ENCODE measurements around the gene PKM.

The PKM gene

DNA sequence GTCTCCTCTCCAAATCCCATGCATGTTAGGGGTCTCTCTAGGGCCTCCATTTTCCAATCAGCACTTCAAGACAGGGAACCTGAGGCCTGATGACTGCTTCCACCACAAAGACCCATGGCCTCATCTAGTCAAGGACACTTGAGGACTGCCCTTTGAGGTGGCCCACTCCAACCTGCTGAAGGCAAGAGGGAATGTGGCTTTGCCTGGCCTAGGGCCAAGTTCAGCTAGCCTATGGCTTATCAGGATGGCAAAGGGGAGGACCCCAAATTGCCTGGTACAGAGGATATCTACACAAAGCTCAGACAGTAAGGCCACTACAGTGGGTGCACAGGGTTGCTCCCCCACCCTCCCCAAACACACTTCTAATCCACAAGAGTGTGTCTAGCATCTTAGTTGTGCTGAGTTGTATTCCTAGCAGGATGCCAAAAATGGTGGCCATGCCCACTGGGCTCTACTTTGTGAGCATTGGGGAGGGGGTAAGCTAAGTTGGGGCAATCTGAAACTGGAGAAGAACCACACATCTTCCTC is 23.4 kb downstream of the PKM start:
- Histone ChIP-seq H3K27me3 (ENCODE audit: insufficient read depth, low read length) (no peaks in the 10 kb centered on the region), H3K27ac (ENCODE audit: low read length) (no peak overlapping the region), H3K4me3 (ENCODE audit: low read length) (no peak overlapping the region), H3K9ac (ENCODE audit: low read depth, low read length) (no peak overlapping the region), H3K36me3 (ENCODE audit: insufficient read depth, low read depth, low read length) (peaks cover 98% of the 10 kb centered on the region), H3K4me1 (ENCODE audit: insufficient read depth, low read length) (no peaks in the 10 kb centered on the region), H3K9me3 (ENCODE audit: insufficient read depth, low read depth, low read length) (no peaks in the 10 kb centered on the region)

DNA sequence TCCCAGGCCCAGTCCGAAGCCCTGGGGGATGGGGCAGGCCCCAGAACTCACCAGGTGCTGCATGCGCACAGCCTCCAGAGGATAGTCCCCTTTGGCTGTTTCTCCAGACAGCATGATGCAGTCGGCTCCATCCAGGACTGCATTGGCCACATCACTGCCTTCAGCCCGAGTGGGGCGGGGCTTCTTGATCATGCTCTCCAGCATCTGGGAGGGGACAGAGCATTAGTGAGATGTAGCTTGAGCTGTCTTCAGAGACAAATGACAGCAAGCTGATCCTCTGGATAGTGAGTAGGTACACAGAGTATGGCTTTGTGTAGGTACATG is 24.4 kb downstream of the PKM start:
- no peaks in the 10 kb centered on the region for H3K4me1 ChIP-seq (ENCODE audit: insufficient read depth, low read length)
- H3K9ac ChIP-seq (ENCODE audit: low read depth, low read length), result no peak overlapping the region
- peaks cover 98% of the 10 kb centered on the region for H3K36me3 ChIP-seq (ENCODE audit: insufficient read depth, low read depth, low read length)
- H3K27ac ChIP-seq (ENCODE audit: low read length), result no peak overlapping the region
- no peak overlapping the region for H3K4me3 ChIP-seq (ENCODE audit: low read length)
- no peaks in the 10 kb centered on the region for H3K9me3 ChIP-seq (ENCODE audit: insufficient read depth, low read depth, low read length)
- no peaks in the 10 kb centered on the region for H3K27me3 ChIP-seq (ENCODE audit: insufficient read depth, low read length)

GRCh38 chr15:72205896-72206676 is 24.9 kb downstream of the PKM start:
- no peaks in the 10 kb centered on the region for H3K27me3 ChIP-seq (ENCODE audit: insufficient read depth, low read length)
- H3K27ac ChIP-seq (ENCODE audit: low read length), result no peak overlapping the region
- no peak overlapping the region for H3K4me3 ChIP-seq (ENCODE audit: low read length)
- no peaks in the 10 kb centered on the region for H3K4me1 ChIP-seq (ENCODE audit: insufficient read depth, low read length)
- no peak overlapping the region for H3K9ac ChIP-seq (ENCODE audit: low read depth, low read length)
- H3K9me3 ChIP-seq (ENCODE audit: insufficient read depth, low read depth, low read length), result no peaks in the 10 kb centered on the region
- H3K36me3 ChIP-seq (ENCODE audit: insufficient read depth, low read depth, low read length), result peaks cover 98% of the 10 kb centered on the region

GRCh38 chr15:72205273-72205672 is 25.7 kb downstream of the PKM start:
- Histone ChIP-seq H3K4me1 (ENCODE audit: insufficient read depth, low read length) (no peaks in the 10 kb centered on the region), H3K9ac (ENCODE audit: low read depth, low read length) (no peak overlapping the region), H3K27me3 (ENCODE audit: insufficient read depth, low read length) (no peaks in the 10 kb centered on the region), H3K4me3 (ENCODE audit: low read length) (no peak overlapping the region), H3K27ac (ENCODE audit: low read length) (no peak overlapping the region), H3K36me3 (ENCODE audit: insufficient read depth, low read depth, low read length) (peaks cover 98% of the 10 kb centered on the region), H3K9me3 (ENCODE audit: insufficient read depth, low read depth, low read length) (no peaks in the 10 kb centered on the region)

DNA sequence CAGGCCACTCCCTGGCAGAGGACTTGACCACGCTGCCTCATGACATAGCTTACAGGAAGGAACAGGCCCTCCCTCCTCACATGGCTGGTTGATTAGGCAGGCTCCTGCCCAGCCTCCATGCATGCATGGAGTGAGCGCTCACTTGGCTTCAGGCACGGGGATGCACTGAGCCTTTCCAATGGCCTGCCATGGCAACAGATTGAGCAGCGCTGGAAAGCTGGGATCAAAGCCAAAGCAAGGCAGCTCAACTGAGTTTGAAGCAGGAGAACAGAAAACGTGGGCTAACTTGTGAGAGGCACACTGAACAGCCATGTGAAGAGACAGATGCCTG is 27.5 kb downstream of the PKM start:
- H3K27ac ChIP-seq (ENCODE audit: low read length), result no peak overlapping the region
- peaks cover 100% of the 10 kb centered on the region for H3K36me3 ChIP-seq (ENCODE audit: insufficient read depth, low read depth, low read length)
- no peak overlapping the region for H3K4me3 ChIP-seq (ENCODE audit: low read length)
- peaks cover under 1% of the 10 kb centered on the region; the same call in 1 of the 2 replicates for H3K27me3 ChIP-seq (ENCODE audit: insufficient read depth, low read length)
- H3K9me3 ChIP-seq (ENCODE audit: insufficient read depth, low read depth, low read length), result no peaks in the 10 kb centered on the region
- H3K4me1 ChIP-seq (ENCODE audit: insufficient read depth, low read length), result no peaks in the 10 kb centered on the region
- no peak overlapping the region for H3K9ac ChIP-seq (ENCODE audit: low read depth, low read length)

GRCh38 chr15:72202801-72203506 is 28.0 kb downstream of the PKM start:
- Histone ChIP-seq H3K4me1 (ENCODE audit: insufficient read depth, low read length) (no peaks in the 10 kb centered on the region), H3K9ac (ENCODE audit: low read depth, low read length) (no peak overlapping the region)

DNA sequence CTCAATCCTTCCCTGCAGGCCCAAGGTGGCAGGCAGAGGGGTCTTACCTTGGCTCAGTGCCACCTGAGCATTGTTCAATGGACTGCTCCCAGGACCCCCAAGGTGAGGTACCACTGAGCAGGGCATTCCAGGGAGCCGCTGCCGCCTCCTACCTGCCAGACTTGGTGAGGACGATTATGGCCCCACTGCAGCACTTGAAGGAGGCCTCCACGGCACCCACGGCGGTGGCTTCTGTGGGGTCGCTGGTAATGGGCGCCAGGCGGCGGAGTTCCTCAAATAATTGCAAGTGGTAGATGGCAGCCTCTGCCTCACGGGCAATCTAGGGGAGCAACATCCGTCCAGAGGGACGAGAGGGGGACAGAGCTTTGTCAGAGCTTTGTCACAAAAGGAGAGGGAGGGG is 28.7 kb downstream of the PKM start:
- Histone ChIP-seq H3K9ac (ENCODE audit: low read depth, low read length) (no peak overlapping the region), H3K4me3 (ENCODE audit: low read length) (no peak overlapping the region), H3K36me3 (ENCODE audit: insufficient read depth, low read depth, low read length) (peaks cover 90% of the 10 kb centered on the region), H3K27me3 (ENCODE audit: insufficient read depth, low read length) (peaks cover 10% of the 10 kb centered on the region), H3K9me3 (ENCODE audit: insufficient read depth, low read depth, low read length) (no peaks in the 10 kb centered on the region), H3K27ac (ENCODE audit: low read length) (no peak overlapping the region), H3K4me1 (ENCODE audit: insufficient read depth, low read length) (no peaks in the 10 kb centered on the region)

More at GRCh38 chr15:72202801-72203506, 28.0 kb downstream of the PKM start:
- Histone ChIP-seq H3K27ac (ENCODE audit: low read length) (no peak overlapping the region), H3K9me3 (ENCODE audit: insufficient read depth, low read depth, low read length) (no peaks in the 10 kb centered on the region), H3K36me3 (ENCODE audit: insufficient read depth, low read depth, low read length) (peaks cover 96% of the 10 kb centered on the region), H3K4me3 (ENCODE audit: low read length) (no peak overlapping the region), H3K27me3 (ENCODE audit: insufficient read depth, low read length) (peaks cover 6% of the 10 kb centered on the region)

DNA sequence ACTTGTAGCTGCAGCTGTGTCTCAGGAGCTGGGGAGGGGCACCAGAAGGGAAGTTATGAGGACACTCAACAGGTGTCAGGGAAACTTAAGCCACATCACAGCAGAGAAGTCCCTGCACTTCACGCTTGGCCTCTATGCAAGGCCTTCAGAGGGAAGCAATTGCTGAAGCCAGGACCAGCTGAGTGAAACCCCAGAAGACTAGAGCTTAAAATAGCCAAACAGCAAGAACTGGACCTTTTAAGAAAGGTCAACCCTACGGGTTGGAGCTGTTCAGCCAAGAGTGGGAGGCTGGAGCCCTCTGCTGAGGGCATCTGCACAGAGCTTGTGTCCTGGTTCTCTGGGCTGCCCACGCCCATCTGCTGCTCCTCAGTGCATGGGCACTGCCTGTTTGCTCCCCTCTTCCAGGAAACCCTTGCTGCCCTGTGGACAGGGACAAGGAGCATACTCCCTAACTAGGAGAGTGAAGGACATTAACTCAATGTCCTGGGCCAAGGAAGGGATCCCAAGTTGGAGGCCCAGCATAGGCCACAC is 29.5 kb downstream of the PKM start:
- peaks cover 18% of the 10 kb centered on the region for H3K27me3 ChIP-seq (ENCODE audit: insufficient read depth, low read length)
- no peaks in the 10 kb centered on the region for H3K4me1 ChIP-seq (ENCODE audit: insufficient read depth, low read length)
- H3K9me3 ChIP-seq (ENCODE audit: insufficient read depth, low read depth, low read length), result no peaks in the 10 kb centered on the region
- no peak overlapping the region for H3K27ac ChIP-seq (ENCODE audit: low read length)
- no peak overlapping the region for H3K4me3 ChIP-seq (ENCODE audit: low read length)
- peaks cover 82% of the 10 kb centered on the region for H3K36me3 ChIP-seq (ENCODE audit: insufficient read depth, low read depth, low read length)
- H3K9ac ChIP-seq (ENCODE audit: low read depth, low read length), result no peak overlapping the region

- Histone ChIP-seq H3K9me3 (ENCODE audit: insufficient read depth, low read depth, low read length) (no peaks in the 10 kb centered on the region), H3K4me3 (ENCODE audit: low read length) (no peak overlapping the region), H3K27ac (ENCODE audit: low read length) (no peak overlapping the region), H3K36me3 (ENCODE audit: insufficient read depth, low read depth, low read length) (peaks cover 73% of the 10 kb centered on the region), H3K4me1 (ENCODE audit: insufficient read depth, low read length) (no peaks in the 10 kb centered on the region), H3K27me3 (ENCODE audit: insufficient read depth, low read length) (peaks cover 27% of the 10 kb centered on the region), H3K9ac (ENCODE audit: low read depth, low read length) (no peak overlapping the region)
These were observed 30.4 kb downstream of the PKM start for GRCh38 chr15:72200395-72201237.

DNA sequence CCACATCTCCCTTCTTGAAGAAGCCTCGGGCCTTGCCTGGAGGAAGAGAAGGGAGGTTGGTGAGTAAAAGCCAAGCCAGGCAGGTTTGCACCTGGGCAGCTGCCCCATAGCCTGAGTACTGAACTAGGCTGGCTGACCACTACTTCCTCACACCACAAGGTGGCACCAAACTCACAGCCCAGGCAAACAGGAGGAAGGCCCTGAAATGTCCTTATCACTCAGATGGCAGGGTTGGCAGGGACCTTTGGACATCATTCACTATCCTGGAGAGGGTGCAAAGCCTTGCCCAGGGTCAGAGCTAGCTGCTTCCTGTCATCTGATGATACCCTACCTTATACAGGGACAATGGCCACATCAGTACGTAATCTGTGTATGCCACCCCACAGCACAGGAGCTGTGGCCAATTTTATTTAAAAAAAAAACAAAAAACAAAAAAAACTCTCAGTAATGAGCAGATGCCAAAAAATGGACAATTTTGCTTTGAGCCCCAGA is 31.2 kb downstream of the PKM start:
- Histone ChIP-seq H3K36me3 (ENCODE audit: insufficient read depth, low read depth, low read length) (peaks cover 65% of the 10 kb centered on the region), H3K4me1 (ENCODE audit: insufficient read depth, low read length) (no peaks in the 10 kb centered on the region), H3K4me3 (ENCODE audit: low read length) (no peak overlapping the region), H3K9me3 (ENCODE audit: insufficient read depth, low read depth, low read length) (no peaks in the 10 kb centered on the region), H3K9ac (ENCODE audit: low read depth, low read length) (no peak overlapping the region), H3K27me3 (ENCODE audit: insufficient read depth, low read length) (peaks cover 35% of the 10 kb centered on the region), H3K27ac (ENCODE audit: low read length) (no peak overlapping the region)

DNA sequence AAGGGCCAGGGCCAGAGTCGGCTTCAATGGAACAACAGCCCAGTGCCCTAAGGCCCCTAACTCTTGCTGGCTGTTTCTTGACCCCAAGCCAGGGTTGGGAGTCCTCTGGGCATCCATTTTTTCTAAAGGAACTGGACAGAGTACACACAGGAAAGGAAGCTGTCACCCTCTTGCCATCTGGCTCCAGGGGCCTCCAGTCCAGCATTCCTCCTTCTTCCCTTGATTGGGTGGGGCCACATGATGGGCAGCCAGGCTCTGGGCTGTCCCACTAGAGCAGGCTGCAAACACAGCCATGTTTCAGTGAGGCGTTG is 31.8 kb downstream of the PKM start:
- H3K9ac ChIP-seq (ENCODE audit: low read depth, low read length), result no peak overlapping the region
- H3K36me3 ChIP-seq (ENCODE audit: insufficient read depth, low read depth, low read length), result peaks cover 59% of the 10 kb centered on the region
- H3K4me3 ChIP-seq (ENCODE audit: low read length), result no peak overlapping the region
- no peaks in the 10 kb centered on the region; the same call in 1 of the 2 replicates for H3K4me1 ChIP-seq (ENCODE audit: insufficient read depth, low read length)
- H3K27me3 ChIP-seq (ENCODE audit: insufficient read depth, low read length), result peaks cover 36% of the 10 kb centered on the region
- H3K9me3 ChIP-seq (ENCODE audit: insufficient read depth, low read depth, low read length), result no peaks in the 10 kb centered on the region
- no peak overlapping the region for H3K27ac ChIP-seq (ENCODE audit: low read length)

Measured in iPS-20b (cell line).